ENCODE data around the gene RTP5.
A peak's percentile ranks its signal among the peaks of the same experiment; 100 is the strongest.

Gene RTP5

DNA sequence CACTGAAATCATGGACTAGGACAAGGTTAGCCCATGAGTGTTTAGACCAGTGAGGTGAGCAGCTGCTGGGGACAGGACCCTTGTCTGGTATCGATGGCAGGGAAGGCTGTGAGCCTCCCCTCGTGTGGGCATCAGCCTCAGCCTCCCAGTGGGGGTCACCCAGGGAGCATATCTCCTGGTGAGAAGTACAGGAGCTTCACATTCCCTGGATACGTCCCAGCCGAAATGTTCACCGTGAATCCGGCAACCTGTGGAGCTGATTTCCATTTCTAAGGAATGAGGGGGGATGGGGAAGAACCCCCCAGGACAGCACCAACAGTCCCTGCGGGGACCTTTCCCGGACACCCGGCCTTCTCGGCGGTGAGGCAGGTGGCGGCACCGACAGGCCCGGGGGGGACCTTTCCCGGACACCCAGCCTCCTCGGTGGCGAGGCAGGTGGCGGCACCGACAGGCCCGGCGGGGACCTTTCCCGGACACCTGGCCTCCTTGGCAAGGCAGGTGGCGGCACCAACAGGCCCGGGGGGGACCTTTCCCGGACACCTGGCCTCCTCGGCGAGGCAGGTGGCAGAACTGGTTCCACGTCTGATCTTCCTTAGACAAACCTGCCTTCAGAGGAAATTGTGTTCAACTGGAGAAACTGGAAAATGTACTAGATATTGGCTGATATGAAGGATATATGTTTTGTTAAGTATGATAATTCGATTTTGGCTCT lies 21.2 kb downstream of the RTP5 start:
- DNase-seq, result no peak

DNA sequence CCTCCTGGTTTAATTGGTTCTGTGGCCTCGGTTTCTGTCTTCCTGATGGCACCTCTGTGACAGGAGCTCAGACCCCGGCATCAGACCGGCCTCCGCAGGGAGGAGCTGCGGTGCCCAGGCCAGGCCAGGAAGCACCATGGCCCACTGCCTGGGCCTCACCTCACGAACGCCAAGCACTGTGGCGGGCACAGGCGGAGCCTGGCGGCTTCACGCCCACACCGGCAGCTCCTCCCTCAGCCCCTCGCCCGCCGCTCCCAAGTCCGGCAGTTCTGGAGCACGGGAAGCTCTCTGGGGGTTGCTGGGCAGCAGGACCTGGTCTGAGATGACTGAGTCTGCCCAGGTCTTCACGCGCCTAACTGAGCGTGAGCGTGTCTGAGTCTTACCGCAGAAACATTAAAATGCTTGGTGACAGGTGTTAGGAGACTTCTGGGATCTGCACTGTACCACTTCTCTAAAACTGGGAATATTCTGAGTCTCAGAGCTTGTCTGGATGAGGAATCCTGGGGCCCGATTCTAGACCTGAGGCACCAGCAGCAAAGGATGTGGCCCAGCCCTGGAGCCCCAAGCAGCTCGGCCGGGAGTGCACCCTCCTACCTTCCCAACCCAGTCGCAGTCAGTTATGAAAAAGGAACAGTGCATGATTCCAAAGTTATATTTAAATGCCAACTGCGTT lies 21.9 kb downstream of the RTP5 start:
- no peak for DNase-seq

DNA sequence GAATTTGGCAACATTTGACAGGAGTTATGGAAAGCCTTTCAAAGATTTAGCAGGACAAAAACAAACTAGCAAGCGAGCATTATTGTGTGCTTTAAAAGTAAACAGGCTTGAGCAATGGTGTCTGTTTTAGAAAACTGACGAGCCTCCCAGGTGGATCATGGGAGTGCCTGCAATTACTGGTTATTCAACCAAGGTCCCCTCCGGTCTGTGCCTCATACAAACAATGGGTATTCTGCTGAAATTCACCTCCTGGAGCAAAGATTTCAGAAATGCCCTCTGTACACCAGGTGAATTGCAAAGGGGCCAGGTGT lies 22.4 kb downstream of the RTP5 start:
- DNase-seq, result no peak

DNA sequence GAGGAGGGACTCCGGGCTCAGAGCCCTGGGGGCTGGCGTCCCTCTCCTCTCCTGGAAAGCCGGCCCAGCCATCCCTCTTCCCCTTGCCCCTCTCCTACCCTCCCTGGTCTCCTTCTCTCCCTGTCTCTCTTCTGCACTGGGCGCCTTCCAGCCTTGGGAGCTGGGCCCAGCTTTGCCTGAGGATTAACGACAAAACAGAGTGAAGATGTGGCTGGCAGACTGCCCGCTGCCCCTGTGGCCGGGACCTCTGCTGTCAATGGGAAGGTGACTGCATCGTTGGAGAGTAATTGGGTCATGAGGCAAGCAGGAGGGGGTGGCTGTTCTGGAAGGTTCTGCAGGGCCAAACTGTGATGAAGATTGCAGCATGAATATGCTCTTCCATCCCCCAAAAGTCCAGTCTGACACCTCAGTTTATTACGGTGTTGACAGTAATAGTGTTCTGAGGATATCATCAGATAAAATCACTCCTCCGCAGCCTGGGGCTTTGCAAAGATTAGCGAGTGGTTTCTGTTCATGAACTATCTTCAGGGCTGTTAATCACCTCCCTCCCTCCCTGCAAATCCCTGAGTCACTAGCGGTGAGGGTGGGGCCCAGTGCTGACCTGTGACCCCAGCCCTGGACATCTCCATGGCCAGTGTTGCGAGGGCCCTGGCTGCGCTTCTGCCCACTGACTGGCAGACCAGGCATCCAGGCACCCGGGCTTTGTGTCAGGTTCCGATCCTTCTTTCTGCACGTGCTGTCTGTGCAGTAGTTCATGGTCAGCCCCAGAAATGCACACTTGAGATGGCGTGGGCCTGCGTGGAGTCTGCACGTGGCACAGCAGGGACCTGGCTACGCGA lies 23.0 kb downstream of the RTP5 start:
- no peak for DNase-seq

DNA sequence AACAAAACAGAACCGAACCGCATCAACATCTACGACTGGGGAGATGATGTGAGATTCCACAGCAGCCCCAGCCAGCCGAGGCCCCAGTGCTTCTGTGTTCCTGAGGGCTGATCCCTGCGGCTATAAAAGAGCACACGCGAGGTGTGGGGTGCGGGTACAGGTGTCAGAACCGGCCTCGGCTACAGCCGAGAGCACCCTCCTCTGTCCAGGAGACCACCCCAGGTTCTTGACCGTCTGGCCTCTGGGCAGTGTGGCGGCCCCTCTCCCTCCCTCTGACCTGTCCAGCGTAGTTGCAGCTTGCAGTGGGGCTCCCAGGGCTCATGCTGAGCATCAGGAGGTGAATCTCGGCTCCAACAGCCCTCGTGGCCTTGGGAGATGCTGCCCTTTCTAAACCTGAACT lies 23.7 kb downstream of the RTP5 start:
- DNase-seq, result no peak

DNA sequence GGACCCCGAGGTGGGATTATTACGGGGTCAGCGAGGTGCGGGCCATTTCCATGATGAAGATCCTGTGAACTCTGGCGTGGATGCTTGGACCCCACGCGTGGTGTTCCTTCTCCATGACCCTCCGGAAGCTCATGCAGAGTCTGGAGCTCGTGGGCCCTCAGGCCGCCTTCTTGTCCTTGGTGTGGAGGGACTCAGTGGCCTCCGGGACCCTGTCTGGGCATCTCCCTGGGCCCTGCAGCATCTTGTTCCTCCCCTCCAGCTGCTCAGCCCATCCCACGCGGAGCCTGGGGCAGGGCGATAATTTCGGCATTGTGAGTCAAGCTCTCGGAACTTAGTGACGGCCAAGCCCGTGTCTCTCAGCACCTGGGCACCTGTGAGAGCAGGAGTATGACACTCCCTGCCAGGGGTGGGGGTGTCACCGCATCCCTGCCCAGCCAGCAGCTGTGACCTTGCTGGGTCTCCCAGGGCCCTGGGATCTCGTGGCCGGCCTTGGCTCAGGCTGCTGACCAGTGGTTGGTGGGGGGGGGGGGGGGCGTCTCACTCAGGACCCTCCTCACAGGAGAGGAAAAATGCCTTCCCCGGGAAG lies 24.6 kb downstream of the RTP5 start:
- DNase-seq, result no peak

DNA sequence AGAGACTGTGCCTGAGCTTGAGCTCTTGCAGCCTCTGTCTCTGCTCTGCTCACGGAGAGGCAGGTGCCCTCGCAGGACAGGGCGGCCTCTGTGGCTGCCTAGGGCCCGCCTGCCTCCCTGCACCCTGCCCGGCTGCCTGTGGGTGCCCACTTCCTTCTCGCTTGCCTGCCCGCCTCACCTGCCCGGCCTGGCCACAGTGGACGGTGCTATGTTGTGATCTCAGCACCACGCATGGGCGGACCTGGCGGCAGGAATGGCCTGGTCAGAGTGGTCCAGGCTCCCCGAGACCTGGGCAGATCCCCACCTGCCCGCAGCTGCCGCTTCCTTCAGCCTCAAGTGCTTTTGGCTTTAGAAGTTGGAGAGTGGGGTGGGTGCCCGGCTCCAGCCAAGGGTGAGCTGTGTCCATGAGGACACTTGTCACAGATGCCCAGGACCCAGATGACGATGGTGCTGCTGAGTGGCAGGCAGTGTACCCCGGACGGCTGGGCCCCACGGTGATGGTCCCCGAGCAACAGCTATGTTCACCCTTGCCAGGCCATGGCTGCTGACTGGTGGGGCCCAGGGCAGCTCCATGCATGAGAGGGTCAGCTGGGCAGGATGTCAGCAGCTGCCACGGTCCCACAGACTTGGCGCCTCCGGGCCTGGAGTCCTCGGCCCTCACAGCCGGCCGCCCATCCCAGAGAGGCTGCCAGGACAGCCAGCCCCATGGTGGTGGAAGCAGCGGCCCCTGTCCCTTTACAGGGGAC lies 25.3 kb downstream of the RTP5 start:
- DNase-seq, result no peak

DNA sequence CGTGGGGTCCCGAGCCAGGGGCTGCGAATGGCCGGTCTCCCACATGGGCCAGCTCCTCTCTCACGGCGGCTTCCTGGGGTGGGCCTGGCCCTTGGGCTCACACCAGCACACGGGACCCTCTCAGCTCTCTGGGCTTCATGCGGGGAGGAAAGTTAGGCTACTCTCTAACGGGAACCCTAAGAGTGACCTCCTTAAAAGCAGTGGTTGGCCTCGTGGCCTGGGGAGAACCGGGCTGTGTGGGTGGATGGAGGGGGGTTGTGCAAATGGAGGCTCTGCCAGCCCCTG lies 25.8 kb downstream of the RTP5 start:
- DNase-seq, result no peak

DNA sequence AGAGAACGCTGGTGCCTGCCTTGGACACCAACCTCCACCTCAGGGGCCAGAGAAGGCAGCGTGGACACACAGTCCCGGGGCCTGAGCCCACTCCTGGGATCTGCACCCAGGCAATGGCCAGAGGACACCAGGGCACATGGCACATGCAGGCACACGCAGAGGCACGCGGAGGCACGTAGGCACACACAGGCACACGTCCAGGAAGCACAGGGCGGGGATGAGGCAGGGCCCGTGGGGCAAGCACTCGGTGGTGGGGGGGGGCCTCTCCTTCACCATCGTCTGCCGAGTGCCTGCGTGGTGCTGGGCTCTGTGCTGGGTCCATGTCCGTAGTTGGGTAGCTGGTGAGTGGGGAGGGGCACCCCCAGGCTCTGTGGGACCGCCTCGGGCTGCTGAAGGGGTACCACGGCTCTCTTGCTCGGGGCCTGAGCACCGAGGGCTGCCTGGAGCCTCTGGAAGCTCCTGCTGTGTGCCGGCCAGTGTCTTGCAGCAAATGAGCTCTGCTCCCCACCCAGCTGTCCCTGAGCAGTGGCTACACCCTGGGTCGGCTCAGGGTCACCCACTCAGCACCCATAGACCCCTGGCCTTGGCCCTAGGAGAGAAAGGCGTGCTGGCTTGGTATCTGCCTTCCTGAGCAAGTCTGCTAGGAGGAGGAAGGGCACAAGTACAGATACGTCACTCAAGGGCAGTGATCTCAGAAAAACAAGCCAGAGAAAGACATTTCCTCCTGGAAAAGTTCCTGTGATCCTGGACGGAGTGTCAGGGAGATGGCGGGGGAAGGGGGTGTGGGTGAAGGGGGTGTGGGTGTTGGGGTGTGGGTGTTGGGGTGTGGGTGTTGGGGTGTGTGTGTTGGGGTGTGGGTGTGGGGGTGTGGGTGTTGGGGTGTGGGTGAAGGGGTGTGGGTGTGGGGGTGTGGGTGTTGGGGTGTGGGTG lies 26.4 kb downstream of the RTP5 start:
- DNase-seq, result peak; percentile 49

DNA sequence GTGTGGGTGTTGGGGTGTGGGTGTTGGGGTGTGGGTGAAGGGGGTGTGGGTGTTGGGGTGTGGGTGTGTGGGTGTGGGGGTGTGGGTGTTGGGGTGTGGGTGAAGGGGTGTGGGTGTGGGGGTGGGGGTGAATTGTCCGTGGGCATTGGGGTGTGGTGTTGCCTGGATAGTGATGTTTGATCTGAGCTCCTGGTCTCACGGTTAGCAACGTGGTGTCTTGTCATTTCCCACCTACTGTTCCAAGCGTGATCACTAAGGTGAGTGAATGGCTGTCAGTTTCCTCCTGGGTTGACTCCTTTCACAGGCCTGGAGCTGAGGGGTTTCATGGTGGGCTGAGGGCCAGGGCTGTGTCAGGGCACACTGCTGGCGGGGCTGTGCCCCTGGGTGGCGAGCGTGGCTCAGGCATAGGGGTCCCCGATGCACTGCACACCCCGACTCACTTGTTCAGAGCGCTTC lies 27.2 kb downstream of the RTP5 start:
- DNase-seq, result no peak

DNA sequence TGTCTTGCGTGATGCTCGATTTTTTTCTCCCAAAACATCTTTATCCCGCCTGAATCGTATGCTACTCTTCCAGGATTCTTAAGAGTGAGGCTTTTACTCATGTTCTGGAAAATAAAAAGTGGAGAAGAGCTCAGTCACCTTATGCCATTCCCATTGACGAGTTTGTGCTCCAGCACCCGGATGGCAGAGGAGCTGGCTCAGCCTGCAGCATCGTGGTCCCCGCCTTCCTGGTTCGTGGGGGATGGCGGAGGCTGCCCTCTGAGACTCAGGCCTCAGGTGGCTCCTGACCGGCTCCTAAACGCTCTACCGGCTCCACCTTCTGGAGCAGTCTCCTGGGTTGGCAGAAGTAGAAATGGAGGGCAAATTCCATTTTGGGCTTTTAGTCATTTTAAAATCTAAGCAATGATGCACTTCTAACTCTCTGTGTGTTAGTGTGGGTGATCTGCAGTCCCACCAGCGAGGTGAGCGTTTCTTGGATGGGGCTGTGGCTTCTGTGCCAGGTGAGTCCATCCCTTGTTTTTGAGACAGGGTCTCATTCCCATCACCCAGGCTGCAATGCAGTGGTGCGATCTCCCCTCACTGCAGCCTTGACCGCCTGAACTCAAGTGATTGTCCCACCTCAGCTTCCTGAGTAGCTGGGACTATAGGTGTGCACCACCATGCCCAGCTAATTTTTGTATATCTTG lies 27.8 kb downstream of the RTP5 start:
- DNase-seq, result no peak

DNA sequence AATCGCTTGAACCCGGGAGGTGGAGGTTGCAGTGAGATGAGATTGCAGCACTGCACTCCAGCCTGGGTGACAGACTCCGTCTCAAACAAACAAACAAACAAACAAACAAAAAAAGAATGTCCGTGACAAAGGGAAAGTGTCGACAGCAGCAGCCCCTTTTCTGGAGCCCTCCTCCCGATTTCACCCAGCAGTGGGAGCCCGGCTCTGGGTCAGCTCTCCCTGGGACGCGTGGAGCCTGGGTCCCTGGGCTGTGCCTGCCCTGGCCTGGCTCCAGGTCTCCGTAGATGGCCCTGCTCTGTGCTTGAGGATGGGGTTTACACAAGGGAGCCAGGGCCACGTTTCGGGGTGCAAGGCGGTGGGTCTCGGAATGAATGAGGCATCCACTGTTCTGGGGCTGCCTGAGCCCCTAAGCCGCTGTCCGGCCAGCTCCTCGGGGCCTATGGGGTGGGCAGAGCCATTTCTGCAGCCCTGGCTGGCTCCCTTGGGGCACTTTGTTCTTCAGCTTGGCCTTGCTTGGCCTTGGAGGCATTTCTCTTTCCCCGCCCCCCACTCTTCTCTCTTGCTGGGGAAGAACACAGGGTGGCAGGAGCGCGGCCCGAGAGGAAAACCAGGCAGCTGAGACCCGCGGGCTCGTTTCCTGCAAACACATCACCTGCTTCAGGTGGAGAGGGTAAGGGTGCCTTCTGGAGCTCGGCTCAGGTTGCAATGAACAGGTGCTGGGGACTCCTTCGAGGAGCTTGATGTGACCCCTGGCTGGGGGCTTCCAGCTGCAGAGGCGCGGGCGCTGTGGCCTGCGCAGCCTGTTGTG lies 29.1 kb downstream of the RTP5 start:
- no peak for DNase-seq

DNA sequence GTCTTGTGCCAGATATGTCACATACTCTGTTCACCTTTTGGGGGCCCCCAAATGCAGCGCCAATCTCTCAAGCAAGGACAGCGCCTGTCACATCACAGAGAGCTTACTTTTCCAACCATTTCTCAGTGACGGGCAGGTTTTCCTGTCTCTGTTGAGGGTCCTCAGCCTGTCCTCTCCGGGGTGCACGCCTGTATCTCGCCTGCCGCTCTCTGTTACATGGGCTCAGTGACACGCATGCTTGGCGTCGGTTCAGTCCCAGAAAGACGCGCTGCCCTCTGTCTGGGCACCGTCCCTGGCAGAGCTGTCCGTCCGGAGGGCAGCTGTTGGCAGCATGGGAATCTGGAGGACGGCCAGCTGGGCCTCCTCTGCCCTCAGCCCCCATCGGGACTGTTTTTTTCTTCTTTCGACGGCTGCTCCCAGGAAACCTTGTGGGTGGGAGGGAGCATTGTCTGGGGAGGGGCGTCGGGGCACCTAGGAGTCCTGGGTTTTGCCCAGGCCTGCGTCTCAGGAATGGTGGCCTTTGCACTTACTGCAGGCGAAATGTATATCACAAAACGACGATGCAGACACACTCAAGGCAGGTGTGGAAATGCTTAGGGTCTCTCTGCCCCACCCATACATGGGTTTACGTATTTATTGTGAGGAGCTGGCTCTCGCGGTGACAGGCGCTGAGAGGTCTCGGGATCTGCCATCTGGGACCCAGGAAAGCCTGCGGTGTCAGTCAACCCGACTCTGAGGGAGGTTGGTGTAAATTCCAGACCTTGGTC lies 30.9 kb downstream of the RTP5 start:
- DNase-seq, result no peak

DNA sequence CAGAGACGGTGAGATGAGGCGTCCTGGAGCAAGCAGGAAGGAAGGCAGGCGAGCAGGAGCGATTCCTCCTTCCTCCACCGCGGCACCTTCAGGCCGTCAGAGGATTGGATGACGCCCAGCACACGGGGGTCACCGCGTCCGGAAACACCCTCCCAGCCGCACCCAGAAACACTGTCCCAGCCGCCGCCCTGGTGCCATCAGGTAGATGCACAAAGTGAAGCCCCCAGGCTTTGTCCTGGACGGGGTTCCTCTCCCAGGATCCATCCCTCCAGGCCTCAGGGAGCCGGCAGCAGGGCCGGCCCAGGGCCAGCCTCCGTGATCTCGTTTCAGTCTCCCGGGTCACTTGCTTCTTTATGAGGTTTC lies 31.5 kb downstream of the RTP5 start:
- no peak for DNase-seq

DNA sequence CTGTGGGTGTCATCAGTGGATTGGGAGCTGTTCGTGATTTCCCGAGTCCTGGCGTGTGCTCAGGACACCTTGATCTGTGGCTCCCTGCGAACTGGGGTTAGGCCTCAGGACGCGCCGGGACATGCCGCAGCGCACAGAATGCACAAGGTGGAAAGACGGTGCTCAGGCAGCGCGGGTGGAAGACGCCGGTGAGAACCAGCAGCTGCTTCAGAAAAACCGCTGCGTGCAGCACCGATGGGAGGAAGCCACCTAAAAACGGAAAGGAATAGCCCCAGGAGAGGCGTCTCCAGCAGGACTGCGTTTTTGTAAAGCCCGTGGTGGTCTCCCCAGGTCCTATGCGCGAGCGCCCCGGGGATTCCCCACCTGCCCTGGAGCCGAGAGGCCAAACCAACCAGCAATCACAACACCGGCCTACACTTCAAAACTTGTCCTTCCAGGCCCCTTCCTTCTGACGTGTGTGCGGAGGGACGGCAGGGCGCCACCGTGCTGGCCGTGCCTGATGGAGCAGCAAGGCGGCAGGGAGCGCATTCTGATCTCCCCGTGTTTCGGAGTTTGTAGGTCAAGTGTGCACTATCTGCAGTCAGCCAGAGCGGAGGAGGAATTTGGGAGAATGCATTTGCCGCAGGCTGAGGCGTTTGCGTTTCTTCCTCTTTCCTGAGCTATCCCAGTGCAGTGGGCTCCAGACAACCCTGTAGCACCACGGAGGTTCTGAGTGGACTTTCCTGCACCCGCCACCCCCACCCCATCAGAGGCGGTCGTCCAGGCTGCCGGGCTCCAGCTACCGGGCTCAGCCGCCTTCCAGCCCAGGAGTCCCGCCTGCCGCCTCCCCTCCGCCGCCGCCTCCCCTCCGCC lies 32.2 kb downstream of the RTP5 start:
- DNase-seq, result no peak

DNA sequence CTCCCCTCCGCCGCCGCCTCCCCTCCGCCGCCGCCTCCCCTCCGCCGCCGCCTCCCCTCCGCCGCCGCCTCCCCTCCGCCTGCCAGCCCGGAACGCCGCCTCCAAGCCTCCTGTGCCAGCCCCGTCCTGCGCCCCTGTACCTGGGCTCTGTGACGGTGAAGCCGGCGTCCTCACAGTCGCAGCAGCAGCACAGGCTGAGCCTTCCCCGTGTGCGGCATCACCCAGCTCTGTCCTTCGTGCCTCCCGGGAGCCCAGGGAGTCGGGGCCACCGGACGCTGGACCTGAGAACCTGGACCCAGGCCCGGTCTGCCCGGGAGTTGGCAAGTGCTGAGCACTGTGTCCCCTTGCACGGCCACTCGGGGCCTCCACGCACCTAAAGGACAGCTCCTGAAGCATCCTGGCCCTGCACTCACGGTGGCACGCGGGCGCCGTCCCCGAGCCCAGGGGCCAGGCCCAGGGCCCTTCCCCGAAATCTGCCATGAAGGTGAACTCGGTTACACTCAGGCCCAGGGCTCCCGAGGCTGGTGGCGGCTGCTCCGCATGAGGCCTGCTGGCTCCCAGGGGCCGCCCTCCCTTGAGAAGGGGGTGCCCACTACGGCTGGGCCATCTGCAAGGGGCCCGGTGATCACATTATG lies 32.9 kb downstream of the RTP5 start:
- no peak for DNase-seq

DNA sequence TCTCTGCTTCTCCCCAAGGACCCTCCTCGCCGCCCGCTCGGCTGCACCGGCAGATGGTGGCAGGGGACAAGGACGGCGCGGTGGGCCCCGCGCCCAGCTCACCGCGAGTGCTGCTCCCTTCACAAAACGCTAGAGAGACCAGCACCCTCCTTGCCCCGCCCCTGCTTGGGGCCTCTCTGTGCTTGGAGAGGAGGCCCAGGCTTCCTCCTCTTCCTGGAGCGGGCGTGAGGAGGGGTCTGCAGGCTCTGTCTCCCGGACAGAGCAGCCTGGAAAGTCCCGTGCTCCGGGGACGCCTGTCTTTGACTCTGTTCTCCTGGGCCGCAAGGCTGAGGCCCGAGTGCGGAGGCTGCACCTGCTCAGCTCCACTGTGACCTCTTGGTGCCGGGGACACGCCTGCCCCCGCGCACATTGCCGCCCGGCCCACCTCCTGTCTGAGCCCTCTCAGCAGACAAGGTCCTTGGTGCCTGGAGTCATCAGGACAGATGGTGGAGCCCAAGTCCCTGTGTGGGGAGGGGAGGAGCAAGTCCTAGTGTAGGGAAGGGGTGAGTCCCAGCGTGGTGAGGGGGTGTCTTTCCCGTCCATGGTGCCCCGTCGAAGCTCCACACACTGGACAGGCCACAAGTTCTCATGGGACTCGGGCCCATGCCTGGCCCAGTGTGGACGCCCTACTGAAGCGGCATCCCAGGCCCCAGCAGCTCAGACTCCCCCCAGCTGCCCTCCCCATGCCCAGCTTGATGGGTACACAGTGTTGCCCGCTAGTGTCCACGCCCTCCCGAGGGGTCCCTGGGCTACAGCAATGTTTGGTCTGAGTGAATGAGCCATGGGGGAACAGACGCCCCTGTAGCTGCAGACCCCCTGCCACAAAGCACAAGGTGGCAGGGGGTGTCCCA lies 33.8 kb downstream of the RTP5 start:
- no peak for DNase-seq

Measured in CD4-positive, alpha-beta T cell treated with Interleukin-12 subunit alpha and Interleukin-12 subunit beta, for 1 hour (primary cell).